CD14-positive monocyte (primary cell): ENCODE measurements around the gene METTL16. TPM values are rescaled to one million over a fixed set of nuclear protein-coding genes. Genes with fewer than 3 reads are reported as not detected.
"Not testable (repeated sequence)": the region's sequence is repeated elsewhere in the genome, so short reads cannot be mapped to it uniquely, and the experiment has no call there.

ENCODE experiments used
- DNase-seq, 3 donors: peaks; one replicate each; pipeline ENCODE4 v3.0.0-alpha.2; 2011 to 2022
- H2AFZ ChIP-seq: 2 replicates; pipeline ENCODE4 v1.6.0; 2012; ENCODE audit warnings: mild to moderate bottlenecking, low read depth, low read length, inconsistent platforms; ENCODE audit not compliant: insufficient read depth, poor library complexity, severe bottlenecking
- H3K27ac ChIP-seq, 2 donors: 1 replicate in 1 of 2; 2 replicates in 1 of 2; pipeline ENCODE4 v1.5.1; 2012 to 2013; ENCODE audit warnings: low read length in 2 of 2, control low read depth in 1 of 2, inconsistent platforms in 1 of 2, low read depth in 1 of 2, mild to moderate bottlenecking in 1 of 2
- H3K27me3 ChIP-seq, 2 donors: one replicate each; pipeline versions ENCODE4 v1.6.0 to v1.6.1; 2011 to 2013; ENCODE audit warnings: low read length in 2 of 2; ENCODE audit not compliant: control insufficient read depth in 2 of 2, insufficient read depth in 2 of 2
- H3K36me3 ChIP-seq, 2 donors: replicated peaks in 1 of 2; 1 replicate in 1 of 2; 2 replicates in 1 of 2; pipeline versions ENCODE4 v1.5.1 to v1.6.1; 2012 to 2013; ENCODE audit warnings: low read length in 2 of 2, control low read depth in 1 of 2, inconsistent platforms in 1 of 2, mild to moderate bottlenecking in 1 of 2; ENCODE audit not compliant: insufficient read depth in 2 of 2, control insufficient read depth in 1 of 2
- H3K4me1 ChIP-seq, 2 donors: 1 replicate in 1 of 2; 2 replicates in 1 of 2; pipeline versions ENCODE4 v1.5.1 to v1.6.1; 2012 to 2013; ENCODE audit warnings: low read length in 2 of 2, control low read depth in 1 of 2, inconsistent platforms in 1 of 2, mild to moderate bottlenecking in 1 of 2, moderate library complexity in 1 of 2; ENCODE audit not compliant: insufficient read depth in 2 of 2, control insufficient read depth in 1 of 2
- H3K4me2 ChIP-seq: replicated peaks from 2 replicates; pipeline ENCODE3; 2012; ENCODE audit warnings: low read length, moderate library complexity, mild to moderate bottlenecking; ENCODE audit not compliant: poor library complexity, severe bottlenecking; ENCODE audit errors: extremely low read depth
- H3K4me3 ChIP-seq, 3 experiments: fragments of 200-600 bp in 1 of 3; sonication (generic) in 1 of 3; replicated peaks in 1 of 3; 1 replicate in 2 of 3; 2 replicates in 1 of 3; pipeline ENCODE4 v1.5.1; 2011 to 2013; ENCODE audit warnings: low read length in 3 of 3, mild to moderate bottlenecking in 3 of 3, control low read depth in 2 of 3, low read depth in 2 of 3, inconsistent platforms in 1 of 3, moderate library complexity in 1 of 3
- H3K79me2 ChIP-seq: 2 replicates; pipeline ENCODE4 v1.6.0; 2012; ENCODE audit warnings: mild to moderate bottlenecking, control low read depth, inconsistent platforms, low read length, moderate library complexity; ENCODE audit not compliant: insufficient read depth
- H3K9ac ChIP-seq: 2 replicates; pipeline ENCODE4 v1.6.0; 2017; ENCODE audit warnings: low read length, mild to moderate bottlenecking; ENCODE audit not compliant: insufficient read depth, poor library complexity, severe bottlenecking
- H3K9me3 ChIP-seq, 2 donors: replicated peaks in 1 of 2; 1 replicate in 1 of 2; 2 replicates in 1 of 2; pipeline versions ENCODE4 v1.5.1 to v1.6.1; 2012 to 2013; ENCODE audit warnings: low read length in 2 of 2, control low read depth in 1 of 2; ENCODE audit not compliant: control insufficient read depth in 1 of 2, insufficient read depth in 1 of 2
- H4K20me1 ChIP-seq: 2 replicates; pipeline ENCODE4 v1.6.0; 2012; ENCODE audit warnings: mild to moderate bottlenecking, low read length, control low read depth, moderate library complexity; ENCODE audit not compliant: insufficient read depth
- H3K27ac Mint-ChIP-seq, 7 donors: one replicate each; pipeline ENCODE4 v1.8.0; 2020; ENCODE audit warnings: mild to moderate bottlenecking in 7 of 7, mixed read lengths in 7 of 7, moderate library complexity in 6 of 7, inconsistent platforms in 2 of 7
- H3K27me3 Mint-ChIP-seq, 3 donors: one replicate each; pipeline ENCODE4 v1.8.0; 2021 to 2022; ENCODE audit warnings: low read depth in 3 of 3, mild to moderate bottlenecking in 3 of 3, mixed read lengths in 3 of 3, moderate library complexity in 3 of 3, inconsistent platforms in 1 of 3
- H3K36me3 Mint-ChIP-seq, 2 donors: one replicate each; pipeline ENCODE4 v1.8.0; 2020; ENCODE audit warnings: mixed read lengths in 2 of 2, inconsistent platforms in 1 of 2, mild to moderate bottlenecking in 1 of 2
- H3K4me1 Mint-ChIP-seq: one replicate; pipeline ENCODE4 v1.8.0; 2020; ENCODE audit warnings: mild to moderate bottlenecking, mixed read lengths
- H3K4me3 Mint-ChIP-seq, 2 donors: one replicate each; pipeline ENCODE4 v1.8.0; 2020; ENCODE audit warnings: mild to moderate bottlenecking in 2 of 2, mixed read lengths in 2 of 2, moderate library complexity in 1 of 2
- H3K9me3 Mint-ChIP-seq, 7 donors: one replicate each; pipeline ENCODE4 v1.8.0; 2020 to 2022; ENCODE audit warnings: mixed read lengths in 7 of 7, mild to moderate bottlenecking in 6 of 7, moderate library complexity in 6 of 7, inconsistent platforms in 2 of 7
- WGBS: methylation state at CpG from one replicate; pipeline ENCODE4 v1.1.5; 2013; ENCODE audit warnings: missing lambda C conversion rate; ENCODE audit not compliant: insufficient coverage; 5-methylcytosine and 5-hydroxymethylcytosine counted together
- intact Hi-C, 2 donors: fragments of 100-400 bp; cut with micrococcal nuclease; formaldehyde crosslinking; loops; one replicate each; pipeline versions ENCODE4 v1.15.0 to v1.15.1; 2023
- polyA plus RNA-seq, 3 donors: library from polyadenylated mRNA; depleted of rRNA in 1 of 3; unstranded in 2 of 3; stranded (reverse) in 1 of 3; fragments of 300-500 nt in 2 of 3; fragments of >200 nt in 1 of 3; fragmentation: Illumina TruSeq in 2 of 3; gene quantifications; 1 replicate in 2 of 3; 2 replicates in 1 of 3; pipeline ENCODE4 v1.2.3, GENCODE V29; 2012 to 2021
- TF ChIP-seq, protein P1 (sequence below): fragments of 200-600 bp; IDR thresholded peaks from one replicate; pipeline ENCODE4 v1.8.0; 2022; ENCODE audit warnings: antibody characterized with exemption, mild to moderate bottlenecking

METTL16 gene
- polyA plus RNA-seq, 3 donors: 3.0 to 8.0 (median 4.7) TPM

DNA sequence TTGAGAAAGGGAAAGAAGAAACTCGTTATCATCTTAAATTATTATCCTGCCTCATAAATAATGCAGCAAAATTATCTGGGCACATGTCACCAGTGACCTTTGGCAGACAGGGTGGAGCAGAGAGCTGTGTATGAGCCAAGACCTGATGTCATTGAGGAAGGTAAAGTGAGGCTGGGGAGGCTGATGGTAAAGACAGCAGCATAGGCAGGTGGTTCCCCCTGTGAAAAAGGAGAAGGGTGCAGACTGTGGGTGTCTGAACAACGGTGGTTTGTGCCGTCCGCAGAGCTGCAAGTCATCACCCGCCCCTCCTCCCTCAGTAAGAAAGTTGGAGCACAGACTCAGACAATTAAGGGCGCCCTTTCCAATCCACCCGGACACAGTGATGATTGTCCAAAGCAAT, 30.8 kb upstream of the METTL16 start:
- Mint-ChIP-seq H3K36me3 (no peaks in the 10 kb centered on the region), H3K27ac (no peak overlapping the region), H3K9me3 (peaks cover 0 to 4% (median 0%) of the 10 kb centered on the region in 7 donors), H3K27me3 (peaks cover 0 to 4% (median 0%) of the 10 kb centered on the region in 3 donors), H3K4me3 (no peak overlapping the region), H3K4me1 (peaks cover 5% of the 10 kb centered on the region)
- WGBS: 54% methylated on average over 3 of the region's 7 CpGs
- no peak overlapping the region for H3K4me3 ChIP-seq
- no peak overlapping the region for H3K4me2 ChIP-seq
- H2AFZ ChIP-seq: no peak overlapping the region
- DNase-seq: peak; percentile 15 to 48 (median 20)
- TF ChIP-seq, protein P1, sequence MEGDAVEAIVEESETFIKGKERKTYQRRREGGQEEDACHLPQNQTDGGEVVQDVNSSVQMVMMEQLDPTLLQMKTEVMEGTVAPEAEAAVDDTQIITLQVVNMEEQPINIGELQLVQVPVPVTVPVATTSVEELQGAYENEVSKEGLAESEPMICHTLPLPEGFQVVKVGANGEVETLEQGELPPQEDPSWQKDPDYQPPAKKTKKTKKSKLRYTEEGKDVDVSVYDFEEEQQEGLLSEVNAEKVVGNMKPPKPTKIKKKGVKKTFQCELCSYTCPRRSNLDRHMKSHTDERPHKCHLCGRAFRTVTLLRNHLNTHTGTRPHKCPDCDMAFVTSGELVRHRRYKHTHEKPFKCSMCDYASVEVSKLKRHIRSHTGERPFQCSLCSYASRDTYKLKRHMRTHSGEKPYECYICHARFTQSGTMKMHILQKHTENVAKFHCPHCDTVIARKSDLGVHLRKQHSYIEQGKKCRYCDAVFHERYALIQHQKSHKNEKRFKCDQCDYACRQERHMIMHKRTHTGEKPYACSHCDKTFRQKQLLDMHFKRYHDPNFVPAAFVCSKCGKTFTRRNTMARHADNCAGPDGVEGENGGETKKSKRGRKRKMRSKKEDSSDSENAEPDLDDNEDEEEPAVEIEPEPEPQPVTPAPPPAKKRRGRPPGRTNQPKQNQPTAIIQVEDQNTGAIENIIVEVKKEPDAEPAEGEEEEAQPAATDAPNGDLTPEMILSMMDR: no peak
- H3K27ac ChIP-seq: no peak overlapping the region
- H3K4me1 ChIP-seq: peaks cover 3 to 5% of the 10 kb centered on the region in 2 donors
- H4K20me1 ChIP-seq: no peaks in the 10 kb centered on the region
- intact Hi-C loops: no loop called here
- no peak overlapping the region for H3K9ac ChIP-seq
- H3K9me3 ChIP-seq: no peaks in the 10 kb centered on the region
- no peaks in the 10 kb centered on the region for H3K79me2 ChIP-seq
- no peaks in the 10 kb centered on the region for H3K36me3 ChIP-seq
- no peaks in the 10 kb centered on the region for H3K27me3 ChIP-seq

DNA sequence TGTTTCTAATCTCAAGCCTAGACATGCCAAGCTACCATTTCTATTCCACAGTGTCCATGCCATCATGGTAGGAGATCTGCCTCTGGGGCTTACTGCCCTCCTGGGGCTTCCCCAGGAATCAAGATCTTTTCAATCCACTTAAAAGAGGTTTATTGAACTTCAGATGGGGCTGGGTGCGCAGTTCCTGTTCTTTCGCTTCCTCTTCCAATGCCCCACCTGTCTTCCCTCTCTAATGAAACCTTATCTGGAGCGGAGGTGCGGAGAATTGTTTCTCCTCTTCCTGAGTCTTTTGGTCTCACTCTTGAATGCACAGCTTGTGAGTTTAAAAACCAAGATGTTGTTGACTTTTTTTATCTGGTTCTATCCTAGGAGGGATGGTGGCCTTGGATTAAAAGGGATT, 30.4 kb upstream of the METTL16 start:
- intact Hi-C loops: no loop called here

DNA sequence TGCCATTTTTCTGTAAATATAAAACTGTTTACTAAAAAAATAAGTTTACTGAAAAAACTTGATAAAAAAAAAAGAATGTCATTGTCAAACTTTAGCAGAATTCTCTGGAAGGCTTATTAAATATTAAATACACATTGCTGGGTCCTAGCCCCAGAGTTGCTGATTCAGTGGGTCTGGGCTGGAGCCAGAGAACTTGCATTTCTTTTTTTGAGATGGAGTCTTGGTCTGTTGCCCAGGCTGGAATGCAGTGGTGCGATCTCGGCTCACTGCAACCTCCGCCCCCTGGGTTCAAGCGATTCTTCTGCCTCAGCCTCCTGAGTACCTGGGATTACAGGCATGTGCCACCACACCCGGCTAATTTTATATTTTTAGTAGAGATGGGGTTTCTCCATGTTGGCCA, 25.9 kb upstream of the METTL16 start:
- H2AFZ ChIP-seq, H3K27ac ChIP-seq, H3K36me3 Mint-ChIP-seq, H3K4me2 ChIP-seq, H3K36me3 ChIP-seq, H3K27me3 ChIP-seq, H3K79me2 ChIP-seq, DNase-seq, H4K20me1 ChIP-seq, H3K4me1 Mint-ChIP-seq, H3K27ac Mint-ChIP-seq, H3K9me3 ChIP-seq, H3K9me3 Mint-ChIP-seq, H3K4me3 Mint-ChIP-seq, H3K4me3 ChIP-seq, H3K27me3 Mint-ChIP-seq, intact Hi-C loops, H3K4me1 ChIP-seq, H3K9ac ChIP-seq: not testable (repeated sequence)
- 94% methylated on average over 5 of the region's 5 CpGs for WGBS

More for the DNA sequence above, 30.4 kb upstream of the METTL16 start:
- Mint-ChIP-seq H3K36me3 (no peaks in the 10 kb centered on the region), H3K4me3 (no peak overlapping the region), H3K9me3 (peaks cover 0 to 4% (median 0%) of the 10 kb centered on the region in 7 donors), H3K4me1 (peaks cover 5% of the 10 kb centered on the region), H3K27ac (no peak overlapping the region), H3K27me3 (peaks cover 0 to 4% (median 0%) of the 10 kb centered on the region in 3 donors)
- Histone ChIP-seq H4K20me1 (no peaks in the 10 kb centered on the region), H3K4me3 (no peak overlapping the region), H3K27me3 (no peaks in the 10 kb centered on the region), H3K9me3 (no peaks in the 10 kb centered on the region), H3K4me1 (peaks cover 3 to 5% of the 10 kb centered on the region in 2 donors), H3K27ac (no peak overlapping the region), H3K36me3 (no peaks in the 10 kb centered on the region), H3K79me2 (no peaks in the 10 kb centered on the region), H2AFZ (no peak overlapping the region), H3K9ac (no peak overlapping the region), H3K4me2 (no peak overlapping the region)
- TF ChIP-seq, protein P1: no peak
- 100% methylated on average over 1 of the region's 4 CpGs for WGBS
- DNase-seq: no peak
